ENCODE results near the gene ERI3. TPM values are rescaled to one million over a fixed set of nuclear protein-coding genes. Genes with fewer than 3 reads are reported as not detected.

The ERI3 gene
- total RNA-seq, 1 experiment from 2014 or later, result 74.7 TPM

GRCh38 chr1:44351289-44351688 is 3.8 kb downstream of the ERI3 start:
- H3K27me3 Mint-ChIP-seq (ENCODE audit: low read depth), result no peaks in the 10 kb centered on the region; the same call in 1 of the 2 replicates
- POLR2A ChIA-PET, result no interaction called here
- peaks cover 51% of the 10 kb centered on the region for H3K4me1 Mint-ChIP-seq
- no peak overlapping the region for H3K27ac Mint-ChIP-seq
- no peak for DNase-seq (ENCODE audit: low spot score)
- no peaks in the 10 kb centered on the region for H3K9me3 Mint-ChIP-seq
- peaks cover 6% of the 10 kb centered on the region; the same call in 1 of the 2 replicates for H3K36me3 Mint-ChIP-seq
- CTCF ChIA-PET, result interaction anchor here (1.2 kb wide), 2 partner anchors 27 to 33 kb away, joined by 3 to 6 read pairs; no protein-coding TSS in a partner anchor
- ATAC-seq, result no peak
- TF ChIP-seq NR2C2 (CRISPR knock-in tag; IDR thresholded peaks at IDR 0.05) (no peak), SMAD4 (CRISPR knock-in tag; IDR thresholded peaks at IDR 0.05) (no peak), RELA (CRISPR knock-in tag; IDR thresholded peaks at IDR 0.05; ENCODE audit: borderline replicate concordance) (no peak), PRRX2 (CRISPR knock-in tag; IDR thresholded peaks at IDR 0.05) (no peak), ZNF396 (CRISPR knock-in tag; IDR thresholded peaks at IDR 0.05; ENCODE audit: borderline replicate concordance) (no peak), ZSCAN18 (CRISPR knock-in tag; IDR thresholded peaks at IDR 0.05) (no peak), HMGXB4 (CRISPR knock-in tag; IDR thresholded peaks at IDR 0.05) (no peak), USF2 (CRISPR knock-in tag; IDR thresholded peaks at IDR 0.05) (no peak), GTF2I (CRISPR knock-in tag; conservative IDR thresholded peaks at IDR 0.05) (no peak), ATF3 (CRISPR knock-in tag; conservative IDR thresholded peaks at IDR 0.05) (no peak), FOXP4 (CRISPR knock-in tag; IDR thresholded peaks at IDR 0.05) (no peak), TCF7 (CRISPR knock-in tag; IDR thresholded peaks at IDR 0.05; ENCODE audit: low read depth) (no peak)
- no peak overlapping the region for H3K4me3 Mint-ChIP-seq

GRCh38 chr1:44348061-44348485 is 7.0 kb downstream of the ERI3 start:
- ChIA-PET POLR2A (no interaction called here), CTCF (interaction anchor here (0.6 to 1.3 kb wide), 5 partner anchors 83 to 413 kb away, joined by 3 to 5 read pairs (median 3); no protein-coding TSS in a partner anchor)
- peak; percentile 41; the same call in 1 of the 2 replicates for ATAC-seq
- Mint-ChIP-seq H3K27me3 (ENCODE audit: low read depth) (no peaks in the 10 kb centered on the region; the same call in 1 of the 2 replicates), H3K36me3 (peaks cover 6% of the 10 kb centered on the region; the same call in 1 of the 2 replicates), H3K4me3 (no peak overlapping the region), H3K4me1 (peaks cover 33% of the 10 kb centered on the region), H3K27ac (no peak overlapping the region; the same call in 1 of the 2 replicates), H3K9me3 (no peaks in the 10 kb centered on the region)
- no peak for DNase-seq (ENCODE audit: low spot score)
- TF ChIP-seq TP53 (CRISPR knock-in tag; IDR thresholded peaks at IDR 0.05), result no peak
- no peak for TF ChIP-seq AR (CRISPR knock-in tag; IDR thresholded peaks at IDR 0.05)
- no peak for TF ChIP-seq ZNF532 (CRISPR knock-in tag; IDR thresholded peaks at IDR 0.05; ENCODE audit: borderline replicate concordance)
- no peak for TF ChIP-seq ATF1 (CRISPR knock-in tag; IDR thresholded peaks at IDR 0.05)
- TF ChIP-seq IRF1 (CRISPR knock-in tag; IDR thresholded peaks at IDR 0.05), result no peak

Measured in WTC11 (cell line).